Breast epithelium (tissue), 4 donors: ENCODE results near the gene COL4A5. TPM values are rescaled to one million over a fixed set of nuclear protein-coding genes. Genes with fewer than 3 reads are reported as not detected.

ENCODE experiments used
- DNase-seq, 2 donors: peaks; one replicate each; pipeline ENCODE4 v3.0.0-alpha.2; 2019; ENCODE audit warnings: low spot score in 2 of 2
- H3K27ac ChIP-seq, 2 donors: fragments of 200-600 bp; sonication (generic) in 1 of 2; one replicate each; pipeline ENCODE4 v1.5.1; 2016 to 2019; ENCODE audit warnings: mild to moderate bottlenecking in 1 of 2
- H3K27me3 ChIP-seq, 2 donors: fragments of 200-600 bp; sonication (generic) in 1 of 2; one replicate each; pipeline versions ENCODE4 v1.5.1 to v1.6.0; 2017 to 2019; ENCODE audit warnings: control low read depth in 1 of 2, mild to moderate bottlenecking in 1 of 2
- H3K36me3 ChIP-seq: fragments of 200-600 bp; one replicate; pipeline ENCODE4 v1.5.1; 2019
- H3K4me1 ChIP-seq, 2 donors: fragments of 200-600 bp; sonication (generic); one replicate each; pipeline ENCODE4 v1.5.1; 2016 to 2019; ENCODE audit warnings: control low read depth in 1 of 2
- H3K4me3 ChIP-seq, 3 donors: fragments of 200-600 bp; sonication (generic); 1 replicate in 2 of 3; 2 replicates in 1 of 3; pipeline ENCODE4 v1.5.1; 2016 to 2019; ENCODE audit warnings: mild to moderate bottlenecking in 3 of 3, moderate library complexity in 2 of 3
- H3K9me3 ChIP-seq, 2 donors: fragments of 200-600 bp; sonication (generic) in 1 of 2; one replicate each; pipeline ENCODE4 v1.5.1; 2016 to 2019; ENCODE audit warnings: control low read depth in 1 of 2
- POLR2A ChIP-seq: fragments of 450-650 bp; IDR thresholded peaks from one replicate; pipeline ENCODE4 v1.6.1; 2016; ENCODE audit warnings: antibody characterized with exemption, mild to moderate bottlenecking, moderate library complexity
- POLR2AphosphoS5 ChIP-seq, 3 donors: sonication (generic); formaldehyde crosslinking; IDR thresholded peaks; one replicate each; pipeline ENCODE4 v1.6.1; 2017; ENCODE audit warnings: antibody characterized with exemption in 3 of 3
- intact Hi-C: fragments of 100-400 bp; cut with DNase I; formaldehyde crosslinking; loops from one replicate; pipeline ENCODE4 v1.15.1; 2023; ENCODE audit warnings: low total_unique reads
- total RNA-seq, 3 donors: library from RNA; depleted of rRNA; stranded (reverse); fragments of >200 nt; gene quantifications; one replicate each; pipeline ENCODE4 v1.1.0, GENCODE V29; 2016
- TF ChIP-seq, protein P1 (sequence below), 3 donors: fragments of 450-650 bp; IDR thresholded peaks; one replicate each; pipeline ENCODE4 v1.5.1; 2016 to 2017; ENCODE audit warnings: antibody characterized with exemption in 3 of 3, mild to moderate bottlenecking in 3 of 3, moderate library complexity in 3 of 3

The COL4A5 gene
- total RNA-seq, 3 donors from 2014 or later, result 13.6 to 88.1 (median 75.1) TPM

DNA sequence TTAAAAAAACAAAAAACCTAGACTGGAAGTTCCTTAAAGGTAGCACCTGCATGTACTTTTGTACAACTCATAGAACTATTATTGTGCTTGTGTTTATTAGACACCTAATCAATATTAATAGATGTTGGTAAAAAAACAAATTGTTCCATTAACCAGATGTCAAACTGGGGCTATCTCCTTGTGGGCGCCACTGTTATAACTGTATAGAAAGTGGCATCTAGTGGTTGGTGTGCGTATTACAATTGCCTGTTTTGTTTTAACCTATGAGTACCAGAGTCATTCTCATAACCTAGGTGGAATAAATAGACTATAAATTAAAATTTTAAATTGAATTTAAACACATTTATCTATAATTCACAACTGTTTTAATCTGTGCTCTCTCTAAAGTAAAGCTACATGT lies 97.4 kb downstream of the COL4A5 start:
- H3K4me3 ChIP-seq, result no peak overlapping the region
- intact Hi-C loops, result no loop called here
- no peak for TF ChIP-seq POLR2AphosphoS5 (IDR thresholded peaks at IDR 0.05)
- TF ChIP-seq, protein P1, sequence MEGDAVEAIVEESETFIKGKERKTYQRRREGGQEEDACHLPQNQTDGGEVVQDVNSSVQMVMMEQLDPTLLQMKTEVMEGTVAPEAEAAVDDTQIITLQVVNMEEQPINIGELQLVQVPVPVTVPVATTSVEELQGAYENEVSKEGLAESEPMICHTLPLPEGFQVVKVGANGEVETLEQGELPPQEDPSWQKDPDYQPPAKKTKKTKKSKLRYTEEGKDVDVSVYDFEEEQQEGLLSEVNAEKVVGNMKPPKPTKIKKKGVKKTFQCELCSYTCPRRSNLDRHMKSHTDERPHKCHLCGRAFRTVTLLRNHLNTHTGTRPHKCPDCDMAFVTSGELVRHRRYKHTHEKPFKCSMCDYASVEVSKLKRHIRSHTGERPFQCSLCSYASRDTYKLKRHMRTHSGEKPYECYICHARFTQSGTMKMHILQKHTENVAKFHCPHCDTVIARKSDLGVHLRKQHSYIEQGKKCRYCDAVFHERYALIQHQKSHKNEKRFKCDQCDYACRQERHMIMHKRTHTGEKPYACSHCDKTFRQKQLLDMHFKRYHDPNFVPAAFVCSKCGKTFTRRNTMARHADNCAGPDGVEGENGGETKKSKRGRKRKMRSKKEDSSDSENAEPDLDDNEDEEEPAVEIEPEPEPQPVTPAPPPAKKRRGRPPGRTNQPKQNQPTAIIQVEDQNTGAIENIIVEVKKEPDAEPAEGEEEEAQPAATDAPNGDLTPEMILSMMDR (IDR thresholded peaks at IDR 0.05), result peak; percentile 46 to 69 (median 59)

GRCh38 chrX:108541286-108541685 lies 101.6 kb downstream of the COL4A5 start:
- H3K4me1 ChIP-seq, result no peaks in the 10 kb centered on the region
- no peak for DNase-seq
- H3K36me3 ChIP-seq, result no peaks in the 10 kb centered on the region
- H3K27me3 ChIP-seq, result peaks cover 0 to 9% of the 10 kb centered on the region in 2 donors
- H3K27ac ChIP-seq, result no peak overlapping the region
- TF ChIP-seq POLR2AphosphoS5 (IDR thresholded peaks at IDR 0.05) (no peak), POLR2A (no peak)
- TF ChIP-seq, protein P1 (IDR thresholded peaks at IDR 0.05), result no peak
- H3K4me3 ChIP-seq, result no peak overlapping the region
- intact Hi-C loops, result no loop called here
- no peaks in the 10 kb centered on the region for H3K9me3 ChIP-seq

More for the DNA sequence above, 97.4 kb downstream of the COL4A5 start:
- Histone ChIP-seq H3K27me3 (peaks cover 0 to 9% of the 10 kb centered on the region in 2 donors), H3K9me3 (no peaks in the 10 kb centered on the region), H3K4me1 (no peaks in the 10 kb centered on the region), H3K27ac (no peak overlapping the region), H3K36me3 (no peaks in the 10 kb centered on the region)
- DNase-seq, result no peak

DNA sequence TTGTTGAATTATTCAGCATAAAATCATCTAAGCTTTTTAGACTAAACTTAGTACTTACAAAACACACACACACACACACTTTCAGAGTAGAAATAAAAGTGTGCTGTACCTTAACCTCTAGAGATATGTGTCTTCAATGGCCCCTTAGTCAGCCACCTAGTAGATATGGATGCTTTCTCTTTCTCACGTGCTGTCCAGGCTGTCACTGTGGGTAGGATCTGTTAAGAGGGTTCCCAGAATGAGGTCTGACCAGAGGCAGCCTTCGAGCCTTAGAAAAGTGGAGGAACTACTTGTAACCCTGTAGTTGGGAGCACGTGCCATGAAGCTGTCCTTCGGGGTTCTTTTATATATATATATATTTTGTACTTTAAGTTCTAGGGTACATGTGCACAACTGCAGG lies 117.9 kb downstream of the COL4A5 start:
- TF ChIP-seq POLR2A, result no peak
- no peak for TF ChIP-seq POLR2AphosphoS5 (IDR thresholded peaks at IDR 0.05)
- TF ChIP-seq, protein P1 (IDR thresholded peaks at IDR 0.05), result no peak
- DNase-seq, result no peak
- intact Hi-C loops, result no loop called here
- Histone ChIP-seq H3K4me3 (no peak overlapping the region), H3K27ac (no peak overlapping the region), H3K27me3 (peaks cover 0 to 38% of the 10 kb centered on the region in 2 donors), H3K4me1 (no peaks in the 10 kb centered on the region), H3K9me3 (no peaks in the 10 kb centered on the region), H3K36me3 (no peaks in the 10 kb centered on the region)

GRCh38 chrX:108558217-108558616 lies 118.6 kb downstream of the COL4A5 start:
- DNase-seq, result no peak
- peaks cover 0 to 43% of the 10 kb centered on the region in 2 donors for H3K27me3 ChIP-seq
- H3K4me3 ChIP-seq, result no peak overlapping the region
- no peaks in the 10 kb centered on the region for H3K36me3 ChIP-seq
- no peaks in the 10 kb centered on the region for H3K9me3 ChIP-seq
- no peak overlapping the region for H3K27ac ChIP-seq
- TF ChIP-seq POLR2AphosphoS5 (IDR thresholded peaks at IDR 0.05) (no peak), POLR2A (no peak)
- TF ChIP-seq, protein P1 (IDR thresholded peaks at IDR 0.05), result no peak
- no peaks in the 10 kb centered on the region for H3K4me1 ChIP-seq
- intact Hi-C loops, result no loop called here

- no peak overlapping the region for H3K27ac ChIP-seq
- no peak for DNase-seq
- H3K9me3 ChIP-seq, result no peaks in the 10 kb centered on the region
- H3K27me3 ChIP-seq, result peaks cover 0 to 11% of the 10 kb centered on the region in 2 donors
- no peak overlapping the region for H3K4me3 ChIP-seq
- no peaks in the 10 kb centered on the region for H3K36me3 ChIP-seq
- H3K4me1 ChIP-seq, result no peaks in the 10 kb centered on the region
- TF ChIP-seq, protein P1 (IDR thresholded peaks at IDR 0.05), result no peak
- no peak for TF ChIP-seq POLR2A
- no peak for TF ChIP-seq POLR2AphosphoS5 (IDR thresholded peaks at IDR 0.05)
- intact Hi-C loops, result no loop called here
These were observed 133.5 kb downstream of the COL4A5 start for GRCh38 chrX:108573136-108573535.
